Stimulated activated CD4-positive, alpha-beta T cell treated with anti-CD3 and anti-CD28 coated beads, Interleukin-1b, Interleukin-23, amount 100 ng/mL, for 1 hour (primary cell): ENCODE measurements around the gene BCLAF1.
A peak's percentile ranks its signal among the peaks of the same experiment; 100 is the strongest.

Experiments
- DNase-seq, 2 donors: peaks; one replicate each; pipeline ENCODE4 v3.0.0-alpha.2; 2020; ENCODE audit warnings: low read depth in 2 of 2

BCLAF1 gene

GRCh38 chr6:136289579-136290409 lies at the start of gene BCLAF1:
Gene BCLAF1 (minus strand): TSS chr6:136289846. CDS start chr6:136279866, 9,980 bp downstream.
- DNase-seq, result peak; percentile 98 to 99

DNA sequence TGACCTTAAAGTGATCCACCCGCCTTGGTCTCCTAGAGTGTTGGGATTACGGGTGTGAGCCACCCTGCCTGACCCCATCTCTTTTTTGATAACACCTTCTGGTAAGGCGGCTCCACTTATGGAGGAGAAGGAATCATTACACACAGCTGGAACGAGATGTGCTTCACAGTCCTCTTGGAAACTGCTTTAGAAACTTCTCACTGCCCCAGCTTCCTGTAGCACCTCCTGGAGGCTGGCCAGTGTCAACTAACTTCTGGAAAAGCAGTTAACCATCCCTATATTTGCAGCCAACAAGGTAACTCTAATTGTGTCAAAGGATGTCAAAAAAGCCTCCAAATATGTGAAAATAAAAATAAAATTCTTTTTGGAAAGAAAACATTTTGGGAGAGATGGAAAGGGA lies 48.8 kb upstream of the BCLAF1 start:
- DNase-seq, result no peak

DNA sequence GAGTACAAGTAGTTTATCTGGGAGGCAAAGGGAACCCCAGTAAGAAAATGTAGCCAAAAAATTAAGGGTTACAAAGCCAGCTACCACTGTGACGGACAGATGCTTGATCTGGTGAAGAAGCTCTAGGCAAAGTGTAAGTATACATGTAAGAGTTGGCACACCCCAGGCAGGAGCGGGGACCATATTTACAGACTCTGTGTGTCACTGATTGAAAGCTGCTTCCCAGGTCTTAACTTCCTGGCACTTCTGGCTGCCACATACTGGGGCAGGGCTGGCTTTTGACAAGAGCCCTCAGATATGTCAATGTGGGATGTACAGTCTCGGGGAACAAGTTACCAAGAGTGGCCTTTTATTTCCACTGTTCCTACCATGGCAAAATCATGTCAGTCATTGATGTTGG lies 48.0 kb upstream of the BCLAF1 start:
- no peak for DNase-seq

GRCh38 chr6:136337121-136337520 lies 47.5 kb upstream of the BCLAF1 start:
- no peak for DNase-seq

GRCh38 chr6:136335736-136336363 lies 46.2 kb upstream of the BCLAF1 start:
- DNase-seq, result no peak

DNA sequence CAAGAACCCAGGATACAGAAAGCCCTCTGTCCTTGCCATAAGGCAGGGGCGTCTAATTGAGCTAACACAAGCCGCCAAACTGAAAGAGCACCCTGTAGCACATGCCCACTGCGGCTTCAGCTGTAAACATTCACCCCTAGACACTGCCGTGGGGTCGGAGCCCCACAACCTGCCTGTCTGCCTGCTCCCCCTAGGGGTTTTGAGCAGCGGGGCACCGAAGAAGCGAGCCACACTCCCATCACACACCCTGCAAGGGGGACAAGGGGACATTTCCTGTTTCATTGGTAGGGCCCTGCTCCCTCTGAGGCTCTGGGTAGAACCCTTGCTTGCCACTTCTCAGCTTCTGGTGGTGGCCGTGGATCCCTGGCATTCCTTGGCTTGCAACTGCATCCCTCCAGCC lies 45.2 kb upstream of the BCLAF1 start:
- no peak for DNase-seq

GRCh38 chr6:136334465-136334846 lies 44.8 kb upstream of the BCLAF1 start:
- DNase-seq, result no peak

DNA sequence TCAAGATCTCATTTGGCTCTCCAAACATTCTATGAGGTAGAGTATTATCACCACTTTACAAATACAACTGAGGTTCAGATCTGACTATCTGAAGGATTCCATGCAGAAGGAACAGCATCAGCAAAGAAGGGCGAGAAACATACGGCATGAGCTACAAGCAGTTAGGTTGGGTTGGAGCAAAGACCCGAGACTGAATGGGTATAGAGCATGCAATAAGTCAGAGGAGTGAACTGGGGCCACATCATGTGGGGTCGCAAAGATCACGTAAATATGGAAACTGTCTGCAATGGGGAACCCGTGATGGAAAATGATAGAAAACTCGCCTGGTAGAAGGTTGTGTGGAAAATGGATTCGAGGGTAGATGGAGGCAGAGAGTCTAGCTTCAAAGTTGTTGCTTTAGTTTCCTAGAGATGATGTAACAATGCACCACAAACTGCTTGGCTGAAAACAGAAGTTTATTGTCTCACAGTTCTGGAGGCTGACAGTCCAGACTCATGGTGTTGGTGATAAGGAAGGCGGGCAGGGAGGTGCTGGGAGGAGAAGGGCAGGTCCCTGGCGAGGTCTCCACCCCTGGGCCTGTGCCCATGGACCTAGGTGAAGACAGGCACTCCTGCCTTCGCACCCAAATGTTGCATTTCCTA lies 44.3 kb upstream of the BCLAF1 start:
- DNase-seq, result no peak

DNA sequence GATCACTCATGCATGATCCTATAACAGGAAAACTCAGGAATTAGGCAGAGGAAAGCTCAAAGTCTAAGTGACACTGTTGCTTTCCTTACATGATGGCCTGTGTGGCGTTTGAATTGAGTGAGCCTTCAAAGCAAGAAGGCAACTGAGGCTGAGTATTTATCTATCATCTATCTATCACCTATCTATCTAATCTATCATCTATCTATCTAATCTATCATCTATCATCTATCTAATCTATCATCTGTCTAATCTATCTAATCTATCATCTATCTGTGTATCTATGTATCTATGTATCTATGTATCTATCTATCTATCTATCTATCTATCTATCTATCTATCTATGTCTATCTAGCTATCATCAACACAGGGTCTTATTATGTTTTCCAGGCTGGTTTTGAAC lies 41.8 kb upstream of the BCLAF1 start:
- DNase-seq, result no peak

DNA sequence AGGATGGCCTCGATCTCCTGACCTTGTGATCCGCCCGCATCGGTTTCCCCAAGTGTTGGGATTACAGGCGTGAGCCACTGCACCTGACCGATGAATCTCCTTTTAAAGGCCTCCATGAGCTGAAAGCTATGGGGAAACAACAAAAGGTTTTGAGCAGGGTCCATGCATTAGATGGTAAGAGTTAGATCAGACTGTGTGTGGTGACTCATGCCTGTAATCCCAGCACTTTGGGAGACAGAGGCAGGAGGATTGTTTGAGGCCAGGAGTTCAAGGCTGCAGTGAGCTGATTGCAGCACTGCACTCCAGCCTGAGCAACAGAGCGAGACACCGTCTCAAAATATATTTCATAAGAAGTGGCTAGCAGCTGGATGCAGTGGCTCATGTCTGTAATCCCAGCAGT lies 41.0 kb upstream of the BCLAF1 start:
- DNase-seq, result no peak

GRCh38 chr6:136326038-136326553 lies 36.5 kb upstream of the BCLAF1 start:
- no peak for DNase-seq

- DNase-seq, result no peak
These were observed 35.2 kb upstream of the BCLAF1 start for GRCh38 chr6:136324686-136325380.

- DNase-seq, result no peak
These were observed 33.9 kb upstream of the BCLAF1 start for GRCh38 chr6:136323431-136324112.

GRCh38 chr6:136319732-136320131 lies 30.1 kb upstream of the BCLAF1 start:
- DNase-seq, result no peak

GRCh38 chr6:136318676-136319075 lies 29.0 kb upstream of the BCLAF1 start:
- no peak for DNase-seq

DNA sequence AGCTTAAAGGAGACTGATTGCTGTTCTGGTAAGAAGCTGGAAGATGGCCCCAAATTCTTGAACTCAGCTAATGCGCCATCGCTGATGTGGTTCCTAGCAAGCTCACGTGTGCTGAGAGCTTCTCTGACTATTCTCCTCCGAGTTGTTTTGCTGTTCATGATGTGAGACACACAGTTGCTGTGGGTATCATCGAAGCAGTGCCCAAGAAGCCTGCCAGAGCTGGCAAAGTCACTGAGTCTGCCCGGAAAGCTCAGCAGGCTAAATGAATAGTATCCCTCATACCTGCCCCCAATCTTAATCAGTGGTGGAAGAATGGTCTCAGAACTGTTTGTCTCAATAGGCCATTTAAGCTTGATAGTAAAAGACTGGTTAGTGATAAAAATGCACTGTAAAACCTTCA lies 28.3 kb upstream of the BCLAF1 start:
- DNase-seq, result no peak

GRCh38 chr6:136317021-136317694 lies 27.5 kb upstream of the BCLAF1 start:
- peak; percentile 11 to 15 for DNase-seq

GRCh38 chr6:136315594-136315993 lies 25.9 kb upstream of the BCLAF1 start:
- DNase-seq, result no peak

- no peak for DNase-seq
These were observed 23.3 kb upstream of the BCLAF1 start for GRCh38 chr6:136312975-136313374.

DNA sequence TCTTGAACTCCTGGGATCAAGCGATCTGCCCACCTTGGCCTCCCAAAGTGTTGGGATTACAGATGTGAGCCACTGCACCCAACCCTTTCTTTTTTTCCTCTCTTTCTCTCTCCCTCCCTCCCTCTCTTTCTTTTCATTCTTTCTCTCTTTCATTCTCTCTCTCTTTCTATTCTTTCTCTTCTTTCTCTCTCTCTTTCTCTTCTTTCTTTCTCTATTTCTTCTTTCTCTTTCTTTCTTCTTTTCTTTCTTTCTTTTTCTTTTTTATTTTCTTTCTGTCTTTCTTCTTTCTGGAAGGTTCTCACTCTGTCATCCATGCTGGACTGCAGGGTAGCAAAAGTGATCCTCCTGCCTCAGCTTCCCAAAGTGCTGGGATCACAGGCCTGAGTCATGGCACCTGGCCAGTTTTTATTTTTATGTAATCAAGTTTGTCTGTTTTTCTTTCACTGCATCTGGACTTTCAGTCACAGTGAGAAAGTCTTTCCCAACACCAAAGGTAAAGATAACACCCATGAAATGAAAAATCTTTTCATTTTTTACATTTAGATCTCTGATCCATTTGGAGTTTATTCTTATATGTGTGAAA lies 20.2 kb upstream of the BCLAF1 start:
- no peak for DNase-seq

- no peak for DNase-seq
These were observed 19.5 kb upstream of the BCLAF1 start for GRCh38 chr6:136309171-136309570.
